UCSD-AML1 (cell line): Measurements from ENCODE around the gene NEK10.

ENCODE experiments used
- DNase-seq: peaks from one replicate; lab custom pipeline; 2025; ENCODE audit not compliant: unreplicated experiment; lab: John Stamatoyannopoulos, UW

Gene NEK10

DNA sequence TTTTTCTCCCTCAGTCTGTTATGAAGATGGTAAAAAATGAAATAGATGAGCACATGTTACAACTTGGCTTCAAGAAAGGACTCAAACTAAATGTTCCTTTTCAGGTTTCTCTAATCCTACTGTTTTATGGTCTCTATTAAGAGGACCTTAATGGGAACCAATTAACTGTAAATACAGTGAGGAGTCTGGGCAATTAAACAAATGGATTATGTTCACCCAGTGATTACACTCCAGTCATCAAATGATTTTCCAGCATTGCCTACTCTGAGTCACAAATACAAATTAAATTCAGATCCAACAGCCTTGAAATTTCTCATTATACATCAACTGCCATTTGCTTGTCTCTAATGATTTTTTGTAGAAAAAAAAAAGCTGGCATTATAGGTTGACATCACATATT lies 129.2 kb downstream of the NEK10 start:
- no peak for DNase-seq

DNA sequence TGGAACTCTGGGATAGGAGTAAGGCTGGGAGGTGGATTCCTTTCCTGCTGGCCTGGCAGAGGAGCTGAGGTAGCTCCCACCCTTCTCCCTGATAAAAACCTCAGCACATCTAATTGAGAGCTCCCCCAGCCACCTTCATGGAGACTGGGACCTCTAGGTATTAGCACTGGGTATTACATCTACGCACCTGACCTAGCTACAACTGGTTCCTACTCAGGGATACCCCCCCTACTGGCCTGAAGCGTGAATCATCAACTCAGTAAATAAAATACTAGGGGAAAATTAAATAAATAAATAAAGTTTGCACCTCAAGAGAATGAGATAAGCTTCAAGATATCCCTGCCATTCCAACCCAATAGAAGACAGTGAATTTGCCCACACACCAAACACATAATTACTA lies 140.4 kb downstream of the NEK10 start:
- no peak for DNase-seq

DNA sequence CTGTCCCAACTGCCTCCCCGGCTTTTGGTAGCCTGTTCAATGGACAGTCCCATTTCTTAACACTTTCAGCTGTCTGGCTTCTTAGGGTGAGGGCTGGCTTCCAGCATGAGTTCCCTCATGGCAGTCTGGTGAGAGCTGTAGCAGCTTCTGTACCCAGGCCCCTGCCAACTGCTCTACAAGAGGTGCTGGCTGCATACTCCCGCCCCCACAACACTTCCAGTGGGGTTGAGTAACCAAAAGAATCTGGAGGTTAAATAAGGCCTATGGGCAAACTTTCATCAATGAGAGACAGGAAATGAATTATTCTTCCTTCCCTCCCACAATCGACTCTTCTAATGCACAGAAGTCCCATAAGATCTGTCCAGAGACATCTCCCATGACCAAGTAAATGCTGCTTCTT lies 145.0 kb downstream of the NEK10 start:
- DNase-seq = no peak

DNA sequence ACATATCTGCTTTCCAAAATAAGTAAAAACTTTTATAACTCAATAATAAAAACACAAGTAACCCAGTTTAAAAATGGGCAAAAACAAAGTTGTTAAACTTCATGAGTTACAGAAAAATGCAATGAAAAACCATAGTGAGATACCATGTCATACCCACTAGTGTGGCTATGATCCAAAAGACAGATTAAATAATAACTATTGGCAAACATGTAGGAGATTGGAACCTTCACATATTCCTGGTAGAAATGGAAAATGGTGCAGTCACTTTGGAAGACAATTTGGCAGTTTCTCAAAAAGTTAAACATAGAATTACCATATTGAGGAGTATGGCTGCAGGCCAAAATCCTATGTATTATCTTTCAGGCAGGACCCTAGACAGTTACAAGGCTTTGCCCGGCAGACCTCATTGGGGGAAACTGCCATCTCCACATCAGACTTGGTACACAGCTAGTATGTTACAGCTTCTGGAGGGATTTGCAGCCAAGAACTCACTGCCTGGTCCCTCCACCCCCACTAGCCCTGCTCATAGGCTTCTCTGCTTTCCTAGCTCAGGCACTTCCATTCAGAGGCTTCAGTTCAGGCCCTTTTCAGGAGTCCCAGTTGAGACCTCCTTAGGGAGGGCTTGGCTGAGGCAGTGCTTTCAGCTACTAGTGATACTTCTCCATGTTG lies 147.8 kb downstream of the NEK10 start:
- DNase-seq = no peak

DNA sequence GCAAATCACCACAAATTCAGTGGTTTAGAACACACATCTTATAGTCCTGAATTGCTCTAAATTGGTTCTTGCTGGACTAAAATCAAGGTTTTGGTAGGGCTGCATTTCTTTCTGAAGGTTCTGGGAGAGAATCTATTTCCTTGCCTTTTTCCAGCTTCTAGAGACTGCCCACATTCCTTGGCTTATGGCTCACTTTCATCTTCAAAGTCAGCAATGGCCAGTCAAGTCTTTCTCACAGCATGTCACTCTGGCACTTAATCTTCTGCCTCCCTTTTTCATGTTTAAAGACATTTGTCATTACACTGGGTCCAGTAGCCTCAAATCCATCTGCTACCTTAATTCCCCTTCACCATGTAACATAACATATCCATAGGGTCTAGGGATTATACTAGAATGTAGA lies 149.0 kb downstream of the NEK10 start:
- no peak for DNase-seq

DNA sequence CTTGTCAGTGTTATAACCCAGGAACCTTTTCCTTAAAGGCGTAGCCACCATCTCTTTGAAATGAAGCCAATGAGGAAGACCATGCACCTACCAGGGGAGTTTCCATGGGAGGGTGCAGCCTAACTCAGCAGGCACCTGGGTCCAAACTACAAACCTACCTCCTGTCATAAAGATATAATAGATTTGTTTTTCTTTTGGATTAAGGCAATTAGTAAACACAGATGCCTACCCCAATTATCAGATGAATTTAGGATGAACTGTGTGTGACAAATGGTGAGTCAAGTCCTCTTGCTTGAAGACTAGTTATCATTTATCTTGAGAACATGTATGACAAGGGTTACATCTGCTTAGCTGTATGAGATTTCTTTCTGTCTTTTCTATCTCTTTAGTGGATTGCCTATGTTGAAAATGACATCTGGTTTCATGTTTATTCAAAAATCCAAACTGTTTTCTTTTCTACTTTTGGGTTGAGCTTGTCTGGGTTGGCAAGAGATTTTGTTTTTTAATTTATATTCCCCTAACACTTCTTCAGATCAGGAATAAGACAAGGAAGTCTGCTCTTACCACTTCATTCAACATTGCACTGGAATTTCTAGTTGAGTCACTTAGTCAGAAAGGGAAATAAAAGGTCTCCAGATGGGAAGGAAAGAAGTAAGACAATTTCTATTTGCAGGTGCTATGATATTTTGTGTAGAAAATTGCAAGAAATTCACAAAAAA lies 149.9 kb downstream of the NEK10 start:
- no peak for DNase-seq

DNA sequence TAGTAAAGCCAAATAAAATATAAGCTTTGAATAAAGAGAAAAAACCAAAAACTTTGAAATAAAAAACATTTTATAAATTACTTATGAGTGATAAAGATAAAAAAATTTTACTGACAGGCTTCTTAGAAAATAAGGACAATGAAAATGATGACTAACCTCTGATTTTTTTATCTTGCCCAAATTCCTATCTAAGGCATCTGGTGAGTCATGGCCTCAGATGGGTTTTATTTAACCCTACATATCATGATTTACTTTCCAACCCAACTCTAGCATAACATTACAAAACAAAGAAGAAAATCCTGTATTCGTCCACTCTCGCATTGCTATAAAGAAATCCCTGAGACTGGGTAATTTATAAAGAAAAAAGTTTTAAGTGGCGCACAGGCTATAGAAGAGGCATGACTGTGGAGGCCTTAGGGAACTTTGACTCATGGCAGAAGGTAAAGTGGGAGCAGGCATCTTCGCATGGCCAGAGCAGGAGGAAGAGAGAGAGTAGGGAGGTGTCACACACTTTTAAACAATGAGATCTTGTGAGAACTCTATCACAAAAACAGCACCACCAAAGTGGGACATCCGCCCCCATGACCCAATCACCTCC lies 152.1 kb downstream of the NEK10 start:
- no peak for DNase-seq

DNA sequence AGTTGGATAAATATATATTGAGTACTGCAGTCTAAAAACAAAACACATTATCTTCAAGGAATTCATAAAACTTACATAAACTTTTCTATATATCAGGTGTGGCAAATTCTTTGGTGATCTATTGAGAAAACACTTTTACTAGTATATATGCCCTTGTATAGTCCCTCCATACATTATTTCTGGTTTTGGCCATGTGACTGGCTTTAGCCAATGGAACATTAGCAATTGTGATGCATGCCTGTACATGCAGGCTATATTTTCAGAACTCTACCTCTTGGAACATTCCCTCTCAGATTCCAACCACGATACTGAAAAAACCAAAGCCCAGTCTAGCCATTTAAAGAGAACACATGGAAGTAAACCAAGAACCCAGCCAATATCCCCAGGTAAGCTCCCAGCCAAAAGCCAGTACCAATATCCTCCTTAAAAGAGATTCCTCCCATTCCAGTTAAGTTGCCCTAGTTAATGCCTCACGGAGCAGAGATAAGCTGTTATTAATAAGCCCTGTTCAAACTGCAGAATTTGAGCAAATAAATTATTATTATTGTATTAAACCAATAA lies 152.8 kb downstream of the NEK10 start:
- no peak for DNase-seq

DNA sequence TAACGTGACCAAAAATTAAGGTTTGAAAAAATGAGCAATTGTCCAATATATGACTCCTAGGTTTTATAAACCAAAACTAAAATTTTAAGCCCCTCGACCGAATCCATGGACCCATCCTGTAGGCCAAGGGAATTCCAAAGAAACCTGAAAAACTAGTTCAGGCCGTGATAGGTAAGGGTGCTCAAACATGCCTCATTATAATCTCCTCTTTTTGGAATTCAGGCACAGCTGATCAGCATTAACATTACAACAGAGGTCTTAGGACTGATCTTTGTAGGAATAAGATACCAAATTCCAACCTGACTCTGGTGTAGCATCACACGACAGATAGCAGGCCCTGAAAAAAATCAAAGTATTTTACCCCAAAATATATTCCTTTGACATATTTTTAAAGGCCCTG lies 155.7 kb downstream of the NEK10 start:
- DNase-seq = no peak

DNA sequence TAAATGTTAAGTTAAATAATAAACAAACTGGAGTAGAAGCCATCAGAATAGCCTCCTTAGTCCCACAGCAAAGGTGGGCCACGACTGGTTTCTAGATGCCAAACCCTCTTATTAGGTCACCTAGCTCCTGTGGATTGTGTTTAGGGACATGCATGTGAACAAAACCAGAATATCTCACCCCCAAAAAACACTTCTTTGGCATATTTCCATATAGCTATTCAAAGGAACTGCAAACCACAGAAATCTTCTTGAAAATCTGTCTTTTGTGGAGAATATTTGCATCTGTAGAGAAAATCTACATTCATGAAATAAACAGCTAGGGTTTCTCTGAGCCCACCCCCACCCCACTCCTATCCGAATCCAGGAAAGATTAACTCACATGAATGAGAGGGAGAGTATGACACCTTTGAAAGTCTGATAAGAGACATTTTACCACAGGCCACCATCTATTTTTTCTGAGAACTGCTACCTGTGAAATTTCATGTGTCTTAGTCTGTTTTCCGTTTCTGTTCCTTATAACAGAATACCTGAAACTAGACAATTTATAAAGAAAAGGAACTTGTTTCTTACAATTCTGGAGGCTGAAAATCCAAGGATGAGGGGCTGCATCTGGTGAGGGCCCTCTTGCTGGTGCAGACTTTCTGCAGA lies 159.4 kb downstream of the NEK10 start:
- DNase-seq = no peak

DNA sequence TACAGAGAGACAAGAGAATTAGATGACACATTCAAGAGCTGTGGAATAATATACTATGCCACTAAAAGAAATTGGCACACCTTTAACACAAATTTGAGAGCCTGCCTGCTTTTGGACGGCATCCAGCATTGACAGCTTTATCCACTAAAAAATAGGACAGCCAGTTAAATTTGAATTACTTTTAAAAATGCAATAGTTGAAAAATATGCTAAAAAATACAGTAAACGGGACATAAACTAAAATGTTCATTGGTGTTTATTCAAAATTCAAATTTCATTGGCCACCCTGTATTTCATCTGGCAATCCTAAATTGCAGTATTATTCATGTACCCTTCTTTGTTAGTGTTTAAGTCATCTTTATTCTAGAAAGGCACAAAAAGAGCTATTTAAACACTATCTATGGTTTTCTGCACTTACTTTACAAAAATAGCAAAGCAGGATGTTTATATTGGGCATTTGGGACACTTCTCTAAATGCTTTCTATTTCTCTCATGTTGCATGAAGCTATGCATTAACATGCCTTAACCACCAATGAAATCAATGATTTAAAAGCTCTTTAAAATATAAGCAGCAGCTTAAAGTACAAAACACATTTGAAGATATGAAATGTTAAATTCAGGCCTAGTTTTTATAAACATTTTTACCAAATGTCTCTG lies 160.1 kb downstream of the NEK10 start:
- DNase-seq = no peak

DNA sequence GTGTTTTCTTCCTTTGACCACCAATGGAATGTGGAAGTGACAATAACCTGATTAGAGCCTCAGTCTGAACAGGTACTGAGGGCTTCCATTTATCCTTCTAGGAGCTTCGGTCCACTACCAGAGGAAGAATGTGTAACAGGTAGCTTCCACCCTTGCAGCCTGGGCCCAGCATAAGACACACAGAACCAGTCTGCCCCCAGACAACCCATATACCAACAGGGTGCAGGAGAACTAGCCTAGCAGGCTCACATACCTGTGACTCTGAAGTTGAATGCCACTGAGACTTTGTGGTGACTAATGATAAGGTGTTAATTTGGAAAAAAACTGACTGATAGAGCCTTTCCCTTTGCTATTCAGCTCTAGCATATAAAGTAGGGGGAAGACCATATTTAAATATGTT lies 166.2 kb downstream of the NEK10 start:
- no peak for DNase-seq

DNA sequence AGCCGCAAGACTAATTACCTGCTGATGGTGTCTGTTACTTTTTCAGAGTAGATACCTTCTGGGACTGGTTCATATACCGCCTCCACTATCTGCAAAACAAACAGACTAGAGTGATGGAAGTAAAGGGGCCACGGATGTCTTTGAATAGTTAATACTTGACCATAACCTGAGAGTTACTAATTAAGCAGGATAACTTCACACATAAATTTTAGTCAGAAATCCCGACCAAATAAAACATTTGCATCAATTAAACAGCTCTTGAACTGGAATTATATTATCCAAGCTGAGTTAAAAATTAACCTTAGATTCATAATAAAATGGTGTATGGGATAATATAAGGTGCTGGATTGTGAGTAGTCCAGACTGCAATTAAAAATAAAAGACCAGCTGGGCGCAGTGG lies 167.7 kb downstream of the NEK10 start:
- no peak for DNase-seq

DNA sequence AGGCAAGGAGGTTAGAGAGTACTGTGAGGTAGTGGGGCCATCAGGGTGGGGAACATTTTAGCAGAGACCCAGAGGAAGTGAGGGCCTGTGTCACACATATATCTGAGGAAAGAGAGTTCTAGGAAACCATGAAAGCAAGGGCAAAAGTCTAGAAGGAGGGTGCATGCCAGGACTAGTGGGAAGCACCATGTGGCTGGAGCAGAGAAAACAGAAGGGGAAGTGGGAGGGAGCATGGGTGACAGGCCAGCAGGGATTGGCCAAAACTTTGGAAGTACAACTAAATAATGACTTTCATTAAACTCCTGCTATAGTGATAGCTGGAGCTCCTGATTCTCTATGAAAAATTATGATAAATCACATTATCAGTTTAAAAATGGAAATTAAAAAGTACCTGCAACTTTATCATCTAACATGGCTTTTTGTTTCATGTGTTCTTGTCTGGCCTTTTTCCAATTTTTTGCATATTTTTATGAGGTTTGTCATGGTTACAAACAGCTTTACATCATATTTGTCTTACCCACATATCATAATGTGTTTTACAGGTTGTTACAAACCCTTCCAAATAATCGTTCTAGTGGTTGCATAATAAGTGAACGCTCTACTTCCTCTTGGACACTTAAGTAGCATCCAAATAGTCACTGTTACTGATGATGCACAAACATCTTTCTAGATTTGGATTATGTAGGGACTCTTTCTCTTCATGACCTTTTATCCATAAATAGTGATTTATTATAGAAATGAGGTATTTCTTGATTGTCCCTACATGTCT lies 168.3 kb downstream of the NEK10 start:
- DNase-seq = no peak

DNA sequence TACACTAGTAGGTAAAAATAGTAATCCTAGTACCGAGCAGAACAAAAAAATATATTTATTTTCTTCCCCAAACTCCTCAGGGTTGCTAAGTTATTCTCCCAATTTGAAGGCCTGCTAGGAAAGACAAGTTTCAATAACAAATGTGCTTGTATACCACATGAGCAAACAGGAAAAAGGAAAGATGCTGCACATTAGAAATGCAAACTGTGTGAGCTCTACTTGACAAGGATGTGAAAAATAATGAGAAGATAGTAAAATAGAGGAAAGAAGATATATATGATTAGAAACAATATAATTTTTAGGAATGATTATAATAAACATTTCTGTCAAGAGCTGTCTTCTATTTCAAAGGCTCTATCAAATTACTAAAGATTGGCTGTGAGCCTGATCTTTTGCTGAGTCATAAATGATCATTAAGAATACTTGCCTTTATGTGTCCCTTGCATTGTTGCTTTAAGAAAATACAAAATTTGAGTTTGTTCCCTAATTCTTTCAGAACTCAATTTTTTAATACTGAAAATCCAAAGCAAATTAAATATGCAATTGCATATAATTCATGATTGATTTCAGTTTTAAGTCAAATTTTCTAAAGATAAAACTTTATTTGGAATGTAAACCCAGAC lies 174.2 kb downstream of the NEK10 start:
- no peak for DNase-seq

DNA sequence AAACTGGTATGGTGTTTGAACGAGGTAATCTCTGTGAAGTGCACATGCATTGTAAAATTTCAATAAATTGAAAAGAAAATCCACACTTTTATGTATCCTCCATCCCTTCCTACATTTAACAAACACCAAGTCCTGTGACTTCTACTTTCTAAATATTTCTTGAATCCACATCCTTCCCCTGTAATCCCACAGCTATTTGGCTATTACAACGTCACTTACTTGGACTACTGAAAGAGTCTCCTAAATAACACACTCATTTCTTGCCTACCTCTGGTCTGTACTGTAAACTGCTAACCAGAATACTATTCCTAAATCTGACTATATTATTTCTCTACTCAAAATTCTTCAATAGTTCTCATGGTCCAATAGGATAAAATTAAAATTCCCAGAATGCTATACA lies 176.1 kb downstream of the NEK10 start:
- DNase-seq = no peak

DNA sequence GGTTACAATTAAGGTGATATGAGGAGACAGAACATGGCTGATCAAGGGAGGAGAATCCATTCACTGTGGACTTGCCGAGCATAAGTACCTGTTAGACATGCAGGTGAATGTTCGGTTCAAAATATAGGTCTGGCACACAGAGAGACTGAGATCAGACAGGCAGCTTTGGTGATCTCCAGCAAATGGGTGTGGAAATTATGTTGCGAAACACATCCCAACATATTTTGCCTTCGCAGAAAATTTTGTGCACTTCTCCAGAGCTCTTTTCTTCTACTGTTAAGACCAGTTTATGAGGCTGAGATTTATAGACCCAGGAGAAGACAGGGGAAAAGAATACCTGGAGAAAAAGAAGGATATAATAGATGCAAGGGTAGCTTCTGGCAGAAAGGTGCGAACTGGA lies 183.2 kb downstream of the NEK10 start:
- DNase-seq = no peak

DNA sequence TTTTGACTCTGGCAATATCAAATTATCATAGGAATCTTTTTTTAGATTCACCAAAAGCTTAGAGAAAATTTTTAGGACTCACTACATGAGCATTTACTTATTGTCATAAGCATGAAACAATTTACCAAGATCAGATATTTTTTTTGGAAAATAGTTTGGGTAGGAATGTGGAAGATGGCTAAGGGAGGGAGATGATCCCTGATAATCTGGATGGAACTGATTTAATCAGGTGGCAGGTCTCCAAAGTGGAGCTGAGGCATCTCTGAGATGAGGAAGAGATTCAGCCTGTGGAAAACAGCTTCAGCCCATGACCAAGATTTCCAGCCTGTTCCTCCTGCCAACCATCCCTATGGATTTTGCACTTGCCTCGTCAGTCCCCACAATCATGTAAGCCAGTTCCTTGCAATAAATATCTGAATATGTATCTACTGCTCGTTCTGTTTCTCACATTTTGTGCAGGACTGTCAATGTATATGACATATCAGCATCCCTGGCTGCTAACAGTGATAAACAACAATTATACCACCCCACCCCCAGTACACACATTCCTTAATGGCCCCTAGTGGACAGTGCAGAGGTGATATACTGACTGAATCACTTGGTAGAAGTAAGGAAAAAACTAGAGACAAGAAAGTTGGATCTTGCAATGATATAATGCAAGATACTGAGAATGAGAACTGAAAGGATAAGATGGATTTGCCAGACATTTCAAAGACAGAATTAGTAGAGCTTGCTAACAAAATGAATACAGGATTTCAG lies 183.8 kb downstream of the NEK10 start:
- DNase-seq = no peak

DNA sequence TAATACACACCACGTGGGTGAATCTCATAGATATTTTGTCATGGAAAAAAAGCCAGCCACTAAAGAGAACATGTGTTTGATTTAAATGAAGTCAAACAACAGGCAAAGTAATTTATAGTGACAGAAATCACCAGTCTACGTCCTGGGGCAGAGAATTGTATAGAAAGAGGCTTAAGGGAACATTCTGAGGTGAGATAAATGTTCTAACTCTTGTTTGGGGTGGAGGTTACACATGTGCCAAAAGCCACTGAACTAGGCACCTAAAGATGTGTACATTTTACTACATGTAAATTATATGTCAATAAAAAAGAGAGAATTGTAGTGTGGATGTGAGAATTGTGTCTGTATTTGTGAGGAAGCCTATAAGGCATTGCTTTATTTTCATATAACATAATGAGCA lies 184.9 kb downstream of the NEK10 start:
- no peak for DNase-seq
